ENCODE measurements around the gene CYB5R4. TPM values are rescaled to one million over a fixed set of nuclear protein-coding genes. Genes with fewer than 3 reads are reported as not detected.

The CYB5R4 gene
- total RNA-seq, 1 experiment from 2014 or later = 17.5 TPM

DNA sequence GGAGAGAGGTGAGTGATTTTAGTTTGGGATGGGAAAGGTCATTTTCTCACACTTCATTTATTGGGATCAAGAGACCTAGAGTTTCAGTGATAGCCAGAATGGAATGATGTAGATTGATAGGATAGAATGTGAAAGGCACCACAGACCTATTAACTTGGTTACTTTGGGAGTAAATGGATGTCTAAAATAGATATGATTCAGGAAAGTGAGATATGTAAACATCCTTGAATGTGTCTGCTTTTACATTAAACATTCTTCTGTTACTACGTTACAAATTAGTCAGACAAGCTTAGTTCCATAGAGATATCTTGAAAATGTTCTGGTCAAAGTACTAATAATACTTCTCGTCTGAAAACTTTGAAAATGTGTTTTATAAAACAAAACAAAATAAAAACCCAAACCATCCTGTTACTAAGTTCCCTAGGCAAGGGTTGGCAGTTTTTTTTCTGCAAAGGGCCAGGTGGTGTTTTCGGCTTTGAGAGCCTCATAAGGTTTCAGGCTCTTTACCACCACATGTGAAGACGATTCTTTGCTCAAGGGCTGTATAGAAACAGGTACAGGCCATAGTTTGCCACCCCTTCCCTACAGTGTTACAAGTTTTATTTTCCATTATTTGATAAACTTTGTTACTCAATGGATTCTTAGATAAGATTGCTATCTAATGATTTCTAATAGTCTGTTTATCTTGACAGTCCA, 3.4 kb downstream of the CYB5R4 start:
- Histone ChIP-seq H3K18ac (ENCODE audit: insufficient read length, low read depth, low read length) (no peak overlapping the region), H4K91ac (ENCODE audit: insufficient read length, low read depth, low read length) (no peak overlapping the region), H3K79me1 (ENCODE audit: insufficient read depth, low read depth, low read length, poor library complexity, severe bottlenecking) (peaks cover 3% of the 10 kb centered on the region), H3K4me2 (ENCODE audit: insufficient read depth, insufficient read length, low read length) (no peak overlapping the region), H3K56ac (ENCODE audit: insufficient read length, low read depth, low read length) (no peak overlapping the region), H2AFZ (ENCODE audit: low read length) (no peak overlapping the region), H3K23me2 (ENCODE audit: insufficient read length, low read depth, low read length, poor library complexity, severe bottlenecking) (no peaks in the 10 kb centered on the region), H3K27me3 (ENCODE audit: insufficient read depth, low read length) (no peaks in the 10 kb centered on the region), H3K79me2 (ENCODE audit: insufficient read depth, low read length) (peaks cover 5% of the 10 kb centered on the region; the same call in 1 of the 2 replicates), H2BK12ac (ENCODE audit: insufficient read length, low read depth, low read length) (no peak overlapping the region), H3K9ac (ENCODE audit: extremely low read depth, insufficient read length, low read length) (no peak overlapping the region), H3K27ac (ENCODE audit: insufficient read length, low read depth, low read length) (no peak overlapping the region), H3K23ac (ENCODE audit: insufficient read length, low read depth, low read length) (no peak overlapping the region), H2BK15ac (ENCODE audit: low read depth, low read length) (no peak overlapping the region), H2BK120ac (ENCODE audit: low read depth, low read length, poor library complexity, severe bottlenecking) (no peak overlapping the region), H2BK20ac (ENCODE audit: low read depth, low read length, poor library complexity, severe bottlenecking) (no peak overlapping the region), H2BK5ac (ENCODE audit: insufficient read length, low read length) (no peak overlapping the region), H3T11ph (ENCODE audit: low read length) (no peak overlapping the region), H3K9me3 (ENCODE audit: control insufficient read depth, low read depth, low read length) (peaks cover 16% of the 10 kb centered on the region), H4K5ac (ENCODE audit: insufficient read length, low read depth, low read length) (no peak overlapping the region), H3K4ac (ENCODE audit: low read depth, low read length) (no peak overlapping the region), H2AK5ac (ENCODE audit: insufficient read length, low read length) (no peak overlapping the region), H3K14ac (ENCODE audit: insufficient read depth, low read length) (no peak overlapping the region), H3K4me1 (ENCODE audit: insufficient read depth, low read length) (0 out of 2 replicates have a peak, but pooled peaks cover 3% of the 10 kb centered on the region), H4K20me1 (ENCODE audit: control insufficient read depth, insufficient read depth, insufficient read length) (no peaks in the 10 kb centered on the region), H4K8ac (replicated peaks; ENCODE audit: insufficient read length, low read depth, low read length) (no peak overlapping the region)
- TF ChIP-seq, protein P1, sequence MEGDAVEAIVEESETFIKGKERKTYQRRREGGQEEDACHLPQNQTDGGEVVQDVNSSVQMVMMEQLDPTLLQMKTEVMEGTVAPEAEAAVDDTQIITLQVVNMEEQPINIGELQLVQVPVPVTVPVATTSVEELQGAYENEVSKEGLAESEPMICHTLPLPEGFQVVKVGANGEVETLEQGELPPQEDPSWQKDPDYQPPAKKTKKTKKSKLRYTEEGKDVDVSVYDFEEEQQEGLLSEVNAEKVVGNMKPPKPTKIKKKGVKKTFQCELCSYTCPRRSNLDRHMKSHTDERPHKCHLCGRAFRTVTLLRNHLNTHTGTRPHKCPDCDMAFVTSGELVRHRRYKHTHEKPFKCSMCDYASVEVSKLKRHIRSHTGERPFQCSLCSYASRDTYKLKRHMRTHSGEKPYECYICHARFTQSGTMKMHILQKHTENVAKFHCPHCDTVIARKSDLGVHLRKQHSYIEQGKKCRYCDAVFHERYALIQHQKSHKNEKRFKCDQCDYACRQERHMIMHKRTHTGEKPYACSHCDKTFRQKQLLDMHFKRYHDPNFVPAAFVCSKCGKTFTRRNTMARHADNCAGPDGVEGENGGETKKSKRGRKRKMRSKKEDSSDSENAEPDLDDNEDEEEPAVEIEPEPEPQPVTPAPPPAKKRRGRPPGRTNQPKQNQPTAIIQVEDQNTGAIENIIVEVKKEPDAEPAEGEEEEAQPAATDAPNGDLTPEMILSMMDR (conservative IDR thresholded peaks at IDR 0.05) = no peak
- Mint-ChIP-seq H3K27me3 (ENCODE audit: low read depth) (no peaks in the 10 kb centered on the region), H3K36me3 (ENCODE audit: insufficient read depth in 1 of 3, low read depth in 3 of 3) (peaks cover 29 to 38% (median 32%) of the 10 kb centered on the region in 3 experiments), H3K4me1 (peaks cover 23% of the 10 kb centered on the region in 2 experiments), H3K9me3 (peaks cover 12% of the 10 kb centered on the region in 2 experiments), H3K27ac (no peak overlapping the region), H3K4me3 (no peak overlapping the region)
- no CpG with 5 or more reads among the region's 4 CpGs for WGBS (ENCODE audit: extremely low coverage, insufficient read length, low lambda C conversion rate)
- no peak for DNase-seq

Measured in H9 (cell line).